Adrenal gland (tissue), 12 donors: Measurements from ENCODE around the gene BAAT. TPM values are rescaled to one million over a fixed set of nuclear protein-coding genes. Genes with fewer than 3 reads are reported as not detected.
A peak's percentile ranks its signal among the peaks of the same experiment; 100 is the strongest.

Experiments used
- DNase-seq, 7 donors: peaks; one replicate each; pipeline ENCODE4 v3.0.0-alpha.2; 2019 to 2020
- H3K27ac ChIP-seq, 5 donors: fragments of 200-600 bp; sonication (generic) in 4 of 5; 1 replicate in 3 of 5; 2 replicates in 2 of 5; pipeline versions ENCODE4 v1.5.1 to v1.8.0; 2016 to 2020; ENCODE audit warnings: mild to moderate bottlenecking in 1 of 5
- H3K27me3 ChIP-seq: fragments of 200-600 bp; 2 replicates; pipeline ENCODE4 v1.8.0; 2021
- H3K36me3 ChIP-seq, 2 donors: fragments of 200-600 bp; replicated peaks in 1 of 2; 1 replicate in 1 of 2; 2 replicates in 1 of 2; pipeline versions ENCODE4 v1.5.1 to v1.8.0; 2018 to 2022
- H3K4me1 ChIP-seq, 2 donors: fragments of 200-600 bp; replicated peaks in 1 of 2; 1 replicate in 1 of 2; 2 replicates in 1 of 2; pipeline versions ENCODE4 v1.5.1 to v1.8.0; 2018 to 2021
- H3K4me3 ChIP-seq, 4 donors: fragments of 200-600 bp; sonication (generic) in 3 of 4; one replicate each; pipeline ENCODE4 v1.5.1; 2016 to 2018
- H3K9me3 ChIP-seq, 3 donors: fragments of 200-600 bp; sonication (generic) in 1 of 3; replicated peaks in 1 of 3; 1 replicate in 2 of 3; 2 replicates in 1 of 3; pipeline versions ENCODE4 v1.5.1 to v1.8.0; 2016 to 2021
- CTCF ChIP-seq, 6 experiments: fragments of 450-650 bp in 4 of 6; fragments of 200-600 bp in 2 of 6; sonication (generic) in 1 of 6; IDR thresholded peaks; 1 replicate in 5 of 6; 2 replicates in 1 of 6; pipeline versions ENCODE4 v1.5.1 to v1.8.0; 2016 to 2021; ENCODE audit warnings: antibody characterized with exemption in 6 of 6, mild to moderate bottlenecking in 2 of 6, moderate library complexity in 1 of 6
- POLR2A ChIP-seq, 2 donors: fragments of 450-650 bp; IDR thresholded peaks; one replicate each; pipeline ENCODE4 v1.6.1; 2017; ENCODE audit warnings: antibody characterized with exemption in 2 of 2, mild to moderate bottlenecking in 2 of 2, moderate library complexity in 1 of 2
- WGBS, 4 donors: extraction: QIAGEN DNeasy Blood & Tissue Kit in 2 of 4; methylation state at CpG; one replicate each; pipeline versions ENCODE4 v1.1.5 to v1.1.7; 2013 to 2017; 5-methylcytosine and 5-hydroxymethylcytosine counted together
- intact Hi-C, 2 donors: fragments of 100-400 bp; cut with DNase I; formaldehyde crosslinking; loops; one replicate each; pipeline versions ENCODE4 v1.14.1 to v1.15.0; 2022 to 2023
- polyA plus RNA-seq, 3 donors: library from polyadenylated mRNA; stranded (reverse); fragments of 200-250 nt in 2 of 3; fragments of 350-450 nt in 1 of 3; fragmentation: Illumina TruSeq in 1 of 3; extraction: RNeasy Lipid Tissue Mini Kit (QIAGEN cat#74804) in 1 of 3; gene quantifications; one replicate each; pipeline ENCODE4 v1.2.3, GENCODE V29; 2013 to 2014
- total RNA-seq, 9 donors: library from RNA; depleted of rRNA in 4 of 9; stranded (reverse); fragments of >200 nt in 4 of 9; fragments of 120-200 nt in 1 of 9; fragmentation: NEBNext Ultra II Directional in 1 of 9; extraction: Animal tissue kit (Norgen Biotek cat#: 25700) in 1 of 9; gene quantifications; one replicate each; pipeline versions ENCODE4 v1.1.0 to v1.2.4, GENCODE V29; 2013 to 2023
- donor health status: healthy with polysubstance abuse.
- donor health status: Bipolar disorder and iron deficiency.
- donor health status: DM: yes; HTN: yes; CAD: no.
- donor health status: DM: no; HTN: no; CAD: no.
- donor health status: DM: no; HTN: no; CAD: no.
- donor health status: DM: yes; HTN: yes; CAD: no.

The BAAT gene
- total and polyA plus RNA-seq, 12 donors = 0.07 to 0.55 (median 0.16) TPM; not detected in 5

DNA sequence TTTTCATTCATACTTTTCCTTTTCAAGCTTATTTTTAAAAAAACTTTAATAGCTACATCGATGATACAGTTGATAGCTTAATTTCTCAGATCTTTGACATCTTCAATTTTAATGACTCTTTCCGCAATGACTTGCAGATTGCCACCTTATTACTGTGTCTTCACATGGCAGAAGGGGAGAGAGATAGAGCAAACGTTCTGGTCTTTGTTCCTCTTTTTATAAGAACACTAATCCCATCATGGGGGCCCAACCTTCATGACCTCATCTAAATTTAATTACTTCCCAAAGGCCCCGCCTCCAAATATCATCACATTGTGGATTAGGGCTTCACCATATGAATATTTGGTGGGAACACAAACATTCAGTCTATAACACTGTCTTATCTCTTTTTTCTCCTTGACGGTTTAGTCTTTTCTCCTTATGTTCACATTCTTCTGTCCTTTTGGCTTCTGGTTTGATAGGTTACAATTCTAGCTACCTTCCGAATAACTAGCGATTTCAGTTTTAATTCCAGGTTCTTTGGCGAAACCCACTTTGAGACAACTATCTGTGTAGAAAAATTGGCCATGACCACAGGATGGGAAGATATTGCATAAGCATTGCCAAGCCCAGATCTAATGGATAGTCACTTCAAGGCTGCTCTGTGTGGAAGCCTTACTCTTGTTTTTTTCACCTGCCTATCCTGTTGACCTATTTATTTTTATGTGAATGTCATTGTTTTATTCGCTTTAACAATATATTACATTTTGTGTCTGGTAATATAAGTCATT lies 18.9 kb upstream of the BAAT start:
- Histone ChIP-seq H3K27me3 (no peaks in the 10 kb centered on the region), H3K36me3 (peaks cover 12 to 73% of the 10 kb centered on the region in 2 donors), H3K4me3 (no peak overlapping the region), H3K9me3 (peaks cover 0 to 32% (median 24%) of the 10 kb centered on the region in 3 donors), H3K4me1 (peaks cover 19 to 32% of the 10 kb centered on the region in 2 donors), H3K27ac (no peak overlapping the region)
- TF ChIP-seq CTCF (IDR thresholded peaks at IDR 0.05) (no peak), POLR2A (IDR thresholded peaks at IDR 0.05) (no peak)
- no peak for DNase-seq
- intact Hi-C loops = no loop called here
- 93 to 94% (median 94%) methylated on average over 9 of the region's 9 CpGs for WGBS, 4 donors

DNA sequence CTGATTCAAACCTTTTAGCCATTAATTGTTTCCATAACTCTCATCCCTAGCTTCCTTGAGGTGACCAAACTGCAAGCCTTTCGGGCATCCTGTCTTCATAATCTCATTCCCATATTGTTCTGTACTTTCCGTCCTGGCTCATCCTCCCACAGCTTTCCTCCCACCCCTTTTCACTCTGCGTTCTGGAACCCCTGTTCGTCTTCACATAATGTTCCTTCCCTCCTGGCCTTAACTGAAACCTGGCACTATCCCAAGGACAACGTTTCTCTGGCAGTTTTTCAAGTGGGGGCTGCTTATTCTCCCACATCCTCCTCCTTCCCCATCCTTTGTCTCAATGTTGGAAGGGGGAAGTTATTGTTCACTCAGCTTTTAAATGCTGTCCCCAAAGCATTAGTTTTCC lies 15.3 kb upstream of the BAAT start:
- DNase-seq = peak in 6 of 7 donors; percentile 23 to 78 (median 35)
- intact Hi-C loops = no loop called here
- peak overlapping the region in 1 of 4 donors; percentile 93 for H3K4me3 ChIP-seq

GRCh38 chr9:101399643-101399970 lies 14.8 kb upstream of the BAAT start:
- H3K27ac ChIP-seq = peak overlapping the region; percentile 43 to 97 (median 88)
- whole genome bisulfite sequencing, 4 donors = 0 to 5% (median 3%) methylated on average over 2 of the region's 2 CpGs
- peak in 1 of 7 donors; percentile 13 for DNase-seq
- H3K9me3 ChIP-seq = peaks cover 0 to 4% (median 0%) of the 10 kb centered on the region in 3 donors
- H3K27me3 ChIP-seq = no peaks in the 10 kb centered on the region
- H3K4me3 ChIP-seq = peak overlapping the region in 3 of 4 donors; percentile 37 to 95 (median 93)
- H3K4me1 ChIP-seq = peaks cover 25 to 62% of the 10 kb centered on the region in 2 donors
- TF ChIP-seq CTCF (IDR thresholded peaks at IDR 0.05) (no peak), POLR2A (IDR thresholded peaks at IDR 0.05) (no peak)
- peaks cover 7 to 43% of the 10 kb centered on the region in 2 donors for H3K36me3 ChIP-seq
- intact Hi-C loops = no loop called here

More for the DNA sequence above, 15.3 kb upstream of the BAAT start:
- WGBS, 4 donors = 12 to 22% (median 16%) methylated on average over 5 of the region's 5 CpGs
- Histone ChIP-seq H3K27ac (peak overlapping the region in 3 of 5 donors; percentile 88 to 97 (median 94)), H3K27me3 (no peaks in the 10 kb centered on the region), H3K4me1 (peaks cover 25 to 58% of the 10 kb centered on the region in 2 donors), H3K36me3 (peaks cover 7 to 47% of the 10 kb centered on the region in 2 donors), H3K9me3 (peaks cover 0 to 4% (median under 1%) of the 10 kb centered on the region in 3 donors)
- TF ChIP-seq POLR2A (IDR thresholded peaks at IDR 0.05) = no peak
- TF ChIP-seq CTCF (IDR thresholded peaks at IDR 0.05) = no peak

- H3K27ac ChIP-seq = peak overlapping the region; percentile 43 to 97 (median 88)
- peaks cover 25 to 68% of the 10 kb centered on the region in 2 donors for H3K4me1 ChIP-seq
- 1 to 2% (median 1%) methylated on average over 19 to 28 of the region's 28 CpGs for WGBS, 4 donors
- H3K9me3 ChIP-seq = peaks cover 0 to 4% (median 0%) of the 10 kb centered on the region in 3 donors
- intact Hi-C loops = no loop called here
- no peak for TF ChIP-seq POLR2A (IDR thresholded peaks at IDR 0.05)
- no peak for TF ChIP-seq CTCF (IDR thresholded peaks at IDR 0.05)
- no peaks in the 10 kb centered on the region for H3K27me3 ChIP-seq
- H3K36me3 ChIP-seq = peaks cover 3 to 38% of the 10 kb centered on the region in 2 donors
- peak overlapping the region in 3 of 4 donors; percentile 37 to 95 (median 93) for H3K4me3 ChIP-seq
- peak in 6 of 7 donors; percentile 29 to 68 (median 44) for DNase-seq
These were observed 14.3 kb upstream of the BAAT start for GRCh38 chr9:101398930-101399642.
